SK-N-SH (cell line): ENCODE data around the gene UBXN10.

ENCODE experiments used
- CTCF ChIP-seq: fragments of 200-600 bp; sonication (generic); IDR thresholded peaks from 2 replicates; pipeline ENCODE4 v1.6.1; 2017; ENCODE audit warnings: antibody characterized with exemption, mild to moderate bottlenecking, moderate library complexity
- ELF1 ChIP-seq: IDR thresholded peaks from 2 replicates; pipeline ENCODE4 v1.4.0; 2012
- EP300 ChIP-seq, 2 experiments: IDR thresholded peaks; 2 replicates each; pipeline versions ENCODE4 v1.4.0 to v1.6.1; 2012; ENCODE audit warnings: borderline replicate concordance in 1 of 2, low read depth in 1 of 2, low read length in 1 of 2
- EZH2phosphoT487 ChIP-seq: fragments of 200-600 bp; sonication (generic); IDR thresholded peaks from 2 replicates; pipeline ENCODE4 v1.6.1; 2017; ENCODE audit warnings: low read depth, mixed run types, mild to moderate bottlenecking, antibody characterized with exemption, moderate library complexity, borderline replicate concordance
- MEF2A ChIP-seq: IDR thresholded peaks from 2 replicates; pipeline ENCODE4 v1.4.0; 2012; ENCODE audit warnings: low read depth, borderline replicate concordance
- REST ChIP-seq: IDR thresholded peaks from 2 replicates; pipeline ENCODE4 v1.6.1; 2012; ENCODE audit warnings: mild to moderate bottlenecking, low read depth, low read length, moderate library complexity
- TEAD4 ChIP-seq: IDR thresholded peaks from 2 replicates; pipeline ENCODE4 v1.4.0; 2012; ENCODE audit warnings: mild to moderate bottlenecking, borderline replicate concordance; ENCODE audit not compliant: insufficient read depth

GRCh38 chr1:20223106-20223505 is 37.2 kb downstream of the UBXN10 start:
- TF ChIP-seq TEAD4 (no peak), CTCF (no peak), MEF2A (no peak), REST (no peak), EZH2phosphoT487 (no peak), ELF1 (no peak), EP300 (IDR thresholded peaks at IDR 0.05; ENCODE audit: borderline replicate concordance in 1 of 2, low read depth in 1 of 2, low read length in 1 of 2) (no peak)
